ENCODE measurements around the gene RILPL2. TPM values are rescaled to one million over a fixed set of nuclear protein-coding genes. Genes with fewer than 3 reads are reported as not detected.
"Not testable (repeated sequence)": the region's sequence is repeated elsewhere in the genome, so short reads cannot be mapped to it uniquely, and the experiment has no call there.

Gene RILPL2
- total RNA-seq (2012; rRNA removed) = 1.3 and 2.3 TPM in 2 replicates

- peak within 1 kb of the TSS; percentile 98 for H3K4me2 ChIP-seq (ENCODE audit: low read length)
- peaks cover 5% of the 10 kb centered on the region for H3K4me1 ChIP-seq (ENCODE audit: control insufficient read depth, insufficient read depth, low read length)
- H3K4me3 ChIP-seq (ENCODE audit: low read length) = peak within 1 kb of the TSS; percentile 99
- H3K27me3 ChIP-seq (ENCODE audit: control insufficient read depth, insufficient read depth, low read length) = no peaks in the 10 kb centered on the region
- H3K9me3 ChIP-seq (replicated peaks; ENCODE audit: low read length) = no peaks in the 10 kb centered on the region
- peak within 1 kb of the TSS; percentile 89 for H3K9ac ChIP-seq (ENCODE audit: low read depth, low read length)
- no peaks in the 10 kb centered on the region for H3K36me3 ChIP-seq (ENCODE audit: insufficient read depth, low read length)
These were observed at the start of gene RILPL2 for GRCh38 chr12:123436017-123436964. TSS of gene RILPL2 (minus strand) at chr12:123436684. CDS start at chr12:123436420, 264 bp downstream.

- no peak overlapping the region for H3K4me2 ChIP-seq (ENCODE audit: low read length)
- H3K9me3 ChIP-seq (replicated peaks; ENCODE audit: low read length) = no peaks in the 10 kb centered on the region
- peaks cover 14% of the 10 kb centered on the region for H3K36me3 ChIP-seq (ENCODE audit: insufficient read depth, low read length)
- H3K9ac ChIP-seq (ENCODE audit: low read depth, low read length) = no peak overlapping the region
- no peaks in the 10 kb centered on the region for H3K4me1 ChIP-seq (ENCODE audit: control insufficient read depth, insufficient read depth, low read length)
- no peaks in the 10 kb centered on the region for H3K27me3 ChIP-seq (ENCODE audit: control insufficient read depth, insufficient read depth, low read length)
- no peak overlapping the region for H3K4me3 ChIP-seq (ENCODE audit: low read length)
These were observed 49.3 kb upstream of the RILPL2 start for GRCh38 chr12:123485756-123486155.

- Histone ChIP-seq H3K4me2 (ENCODE audit: low read length) (no peak overlapping the region), H3K9me3 (replicated peaks; ENCODE audit: low read length) (no peaks in the 10 kb centered on the region), H3K36me3 (ENCODE audit: insufficient read depth, low read length) (peaks cover 13% of the 10 kb centered on the region), H3K9ac (ENCODE audit: low read depth, low read length) (no peak overlapping the region), H3K27me3 (ENCODE audit: control insufficient read depth, insufficient read depth, low read length) (no peaks in the 10 kb centered on the region), H3K4me3 (ENCODE audit: low read length) (no peak overlapping the region), H3K4me1 (ENCODE audit: control insufficient read depth, insufficient read depth, low read length) (peaks cover 15% of the 10 kb centered on the region)
These were observed 47.2 kb upstream of the RILPL2 start for GRCh38 chr12:123483602-123484248.

- Histone ChIP-seq H3K4me1 (ENCODE audit: control insufficient read depth, insufficient read depth, low read length) (peaks cover 23% of the 10 kb centered on the region), H3K9ac (ENCODE audit: low read depth, low read length) (no peak overlapping the region), H3K9me3 (replicated peaks; ENCODE audit: low read length) (no peaks in the 10 kb centered on the region), H3K36me3 (ENCODE audit: insufficient read depth, low read length) (peaks cover 11% of the 10 kb centered on the region), H3K4me2 (ENCODE audit: low read length) (no peak overlapping the region), H3K4me3 (ENCODE audit: low read length) (no peak overlapping the region), H3K27me3 (ENCODE audit: control insufficient read depth, insufficient read depth, low read length) (no peaks in the 10 kb centered on the region)
These were observed 46.4 kb upstream of the RILPL2 start for GRCh38 chr12:123482876-123483275.

GRCh38 chr12:123481251-123481650, 44.8 kb upstream of the RILPL2 start:
- not testable (repeated sequence) for H3K27me3 ChIP-seq (ENCODE audit: control insufficient read depth, insufficient read depth, low read length); H3K9me3 ChIP-seq (replicated peaks; ENCODE audit: low read length); H3K4me3 ChIP-seq (ENCODE audit: low read length); H3K4me2 ChIP-seq (ENCODE audit: low read length); H3K9ac ChIP-seq (ENCODE audit: low read depth, low read length)
- peaks cover 23% of the 10 kb centered on the region for H3K4me1 ChIP-seq (ENCODE audit: control insufficient read depth, insufficient read depth, low read length)
- peaks cover 18% of the 10 kb centered on the region for H3K36me3 ChIP-seq (ENCODE audit: insufficient read depth, low read length)

- H3K4me2 ChIP-seq (ENCODE audit: low read length) = peak overlapping the region; percentile 53
- peak overlapping the region; percentile 35 for H3K4me3 ChIP-seq (ENCODE audit: low read length)
- no peaks in the 10 kb centered on the region for H3K9me3 ChIP-seq (replicated peaks; ENCODE audit: low read length)
- H3K36me3 ChIP-seq (ENCODE audit: insufficient read depth, low read length) = peaks cover 21% of the 10 kb centered on the region
- H3K4me1 ChIP-seq (ENCODE audit: control insufficient read depth, insufficient read depth, low read length) = peaks cover 23% of the 10 kb centered on the region
- peak overlapping the region; percentile 60 for H3K9ac ChIP-seq (ENCODE audit: low read depth, low read length)
- no peaks in the 10 kb centered on the region for H3K27me3 ChIP-seq (ENCODE audit: control insufficient read depth, insufficient read depth, low read length)
These were observed 43.1 kb upstream of the RILPL2 start for GRCh38 chr12:123479442-123480180.

- Histone ChIP-seq H3K4me2 (ENCODE audit: low read length) (peak overlapping the region; percentile 53), H3K36me3 (ENCODE audit: insufficient read depth, low read length) (peaks cover 21% of the 10 kb centered on the region), H3K9me3 (replicated peaks; ENCODE audit: low read length) (no peaks in the 10 kb centered on the region), H3K9ac (ENCODE audit: low read depth, low read length) (peak overlapping the region; percentile 60), H3K4me3 (ENCODE audit: low read length) (peak overlapping the region; percentile 35), H3K4me1 (ENCODE audit: control insufficient read depth, insufficient read depth, low read length) (peaks cover 23% of the 10 kb centered on the region), H3K27me3 (ENCODE audit: control insufficient read depth, insufficient read depth, low read length) (no peaks in the 10 kb centered on the region)
These were observed 42.3 kb upstream of the RILPL2 start for GRCh38 chr12:123478762-123479161.

- Histone ChIP-seq H3K9me3 (replicated peaks; ENCODE audit: low read length) (no peaks in the 10 kb centered on the region), H3K4me2 (ENCODE audit: low read length) (peak overlapping the region; percentile 53), H3K9ac (ENCODE audit: low read depth, low read length) (no peak overlapping the region), H3K36me3 (ENCODE audit: insufficient read depth, low read length) (peaks cover 14% of the 10 kb centered on the region), H3K27me3 (ENCODE audit: control insufficient read depth, insufficient read depth, low read length) (no peaks in the 10 kb centered on the region), H3K4me3 (ENCODE audit: low read length) (no peak overlapping the region), H3K4me1 (ENCODE audit: control insufficient read depth, insufficient read depth, low read length) (peaks cover 23% of the 10 kb centered on the region)
These were observed 41.6 kb upstream of the RILPL2 start for GRCh38 chr12:123478069-123478468.

GRCh38 chr12:123475246-123475703, 38.8 kb upstream of the RILPL2 start:
- H3K9ac ChIP-seq (ENCODE audit: low read depth, low read length) = no peak overlapping the region
- H3K4me3 ChIP-seq (ENCODE audit: low read length) = no peak overlapping the region
- H3K36me3 ChIP-seq (ENCODE audit: insufficient read depth, low read length) = peaks cover 25% of the 10 kb centered on the region
- H3K9me3 ChIP-seq (replicated peaks; ENCODE audit: low read length) = no peaks in the 10 kb centered on the region
- H3K4me2 ChIP-seq (ENCODE audit: low read length) = no peak overlapping the region
- H3K27me3 ChIP-seq (ENCODE audit: control insufficient read depth, insufficient read depth, low read length) = no peaks in the 10 kb centered on the region
- H3K4me1 ChIP-seq (ENCODE audit: control insufficient read depth, insufficient read depth, low read length) = peaks cover 27% of the 10 kb centered on the region

- Histone ChIP-seq H3K4me1 (ENCODE audit: control insufficient read depth, insufficient read depth, low read length) (peaks cover 23% of the 10 kb centered on the region), H3K36me3 (ENCODE audit: insufficient read depth, low read length) (peaks cover 31% of the 10 kb centered on the region), H3K9ac (ENCODE audit: low read depth, low read length) (no peak overlapping the region), H3K4me2 (ENCODE audit: low read length) (no peak overlapping the region), H3K27me3 (ENCODE audit: control insufficient read depth, insufficient read depth, low read length) (no peaks in the 10 kb centered on the region), H3K4me3 (ENCODE audit: low read length) (no peak overlapping the region), H3K9me3 (replicated peaks; ENCODE audit: low read length) (no peaks in the 10 kb centered on the region)
These were observed 38.2 kb upstream of the RILPL2 start for GRCh38 chr12:123474485-123475245.

Data from skeletal muscle satellite cell (primary cell).